H1 (cell line): ENCODE measurements around the gene DPP4. TPM values are rescaled to one million over a fixed set of nuclear protein-coding genes. Genes with fewer than 3 reads are reported as not detected.

Experiments
- CTCF ChIA-PET: fragments of 300-600 bp; sonication (Branson Sonifier 250); formaldehyde crosslinking; loops from one replicate; lab custom pipeline; 2021; ENCODE audit not compliant: partially characterized antibody; lab: Charles Lee
- POLR2A ChIA-PET: fragments of 300-600 bp; sonication (Branson Sonifier 250); formaldehyde crosslinking; loops from one replicate; lab custom pipeline; 2021; ENCODE audit warnings: inconsistent platforms; ENCODE audit not compliant: partially characterized antibody; lab: Charles Lee
- DNase-seq, 2 experiments: peaks; one replicate each; pipeline versions ENCODE4 v3.0.0 to v3.0.0-alpha.2; 2010 to 2022; ENCODE audit warnings: low spot score in 2 of 2, low read depth in 1 of 2, mixed read lengths in 1 of 2
- FAIRE-seq: peaks from 2 replicates; lab custom pipeline; 2011; peaks lifted over from hg19 to GRCh38; lab: Jason Lieb, UNC
- H2AFZ ChIP-seq: 2 replicates; pipeline ENCODE4 v1.8.1; 2012; ENCODE audit warnings: low read length, inconsistent platforms
- H2AK5ac ChIP-seq: 2 replicates; pipeline ENCODE4 v1.6.1; 2013; ENCODE audit warnings: low read depth, low read length
- H2BK120ac ChIP-seq: replicated peaks from 2 replicates; pipeline ENCODE3; 2013; ENCODE audit warnings: low read depth, low read length, inconsistent platforms
- H2BK12ac ChIP-seq: 2 replicates; pipeline ENCODE4 v1.6.1; 2013; ENCODE audit warnings: low read depth, low read length
- H2BK15ac ChIP-seq: 2 replicates; pipeline ENCODE4 v1.6.1; 2013; ENCODE audit warnings: low read length
- H2BK20ac ChIP-seq: 2 replicates; pipeline ENCODE4 v1.6.1; 2013; ENCODE audit warnings: low read length
- H2BK5ac ChIP-seq: 2 replicates; pipeline ENCODE4 v1.6.1; 2013; ENCODE audit warnings: low read depth, low read length
- H3K14ac ChIP-seq: 2 replicates; pipeline ENCODE4 v1.6.1; 2013; ENCODE audit warnings: inconsistent platforms; ENCODE audit not compliant: insufficient read length
- H3K18ac ChIP-seq: 2 replicates; pipeline ENCODE4 v1.6.1; 2013; ENCODE audit warnings: low read length; ENCODE audit errors: extremely low read depth
- H3K23ac ChIP-seq: 2 replicates; pipeline ENCODE4 v1.6.1; 2013; ENCODE audit warnings: inconsistent platforms; ENCODE audit not compliant: insufficient read length
- H3K23me2 ChIP-seq: 2 replicates; pipeline ENCODE4 v1.6.1; 2013; ENCODE audit warnings: low read depth, low read length
- H3K27ac ChIP-seq: 2 replicates; pipeline ENCODE4 v1.6.1; 2011; ENCODE audit warnings: low read depth, low read length, inconsistent platforms
- H3K27me3 ChIP-seq, 4 experiments: replicated peaks in 1 of 4; 1 replicate in 1 of 4; 2 replicates in 3 of 4; pipeline versions ENCODE4 v1.6.1 to v1.8.1; 2011 to 2013; ENCODE audit warnings: low read length in 3 of 4, mild to moderate bottlenecking in 3 of 4, inconsistent platforms in 2 of 4, mixed read lengths in 2 of 4, moderate library complexity in 1 of 4; ENCODE audit not compliant: control insufficient read depth in 3 of 4, insufficient read depth in 3 of 4; ENCODE audit errors: extremely low read depth in 1 of 4
- H3K36me3 ChIP-seq, 4 experiments: 2 replicates each; pipeline versions ENCODE4 v1.6.1 to v1.8.1; 2011 to 2013; ENCODE audit warnings: mild to moderate bottlenecking in 4 of 4, low read length in 3 of 4, moderate library complexity in 2 of 4, control low read depth in 1 of 4, inconsistent platforms in 1 of 4; ENCODE audit not compliant: insufficient read depth in 4 of 4, control insufficient read depth in 2 of 4
- H3K4ac ChIP-seq: replicated peaks from 2 replicates; pipeline ENCODE3; 2013; ENCODE audit warnings: low read length, low read depth, mixed read lengths, inconsistent platforms; ENCODE audit not compliant: insufficient read length
- H3K4me1 ChIP-seq, 4 experiments: replicated peaks in 1 of 4; 1 replicate in 1 of 4; 2 replicates in 3 of 4; pipeline versions ENCODE4 v1.6.1 to v1.8.1; 2011 to 2013; ENCODE audit warnings: low read length in 3 of 4, inconsistent platforms in 2 of 4, mixed read lengths in 1 of 4; ENCODE audit not compliant: insufficient read depth in 4 of 4, control insufficient read depth in 3 of 4
- H3K4me2 ChIP-seq, 2 experiments: 2 replicates each; pipeline versions ENCODE4 v1.6.1 to v1.8.1; 2011 to 2013; ENCODE audit warnings: low read depth in 2 of 2, low read length in 2 of 2, control low read depth in 1 of 2, inconsistent platforms in 1 of 2, mild to moderate bottlenecking in 1 of 2; ENCODE audit not compliant: insufficient read depth in 1 of 2
- H3K4me3 ChIP-seq, 4 experiments: fragments of 200-600, 300-600 bp in 1 of 4; sonication (generic), shearing (Covaris generic), sonication (Bioruptor Twin) in 1 of 4; 2 replicates each; pipeline versions ENCODE4 v1.5.1 to v1.8.1; 2011 to 2016; ENCODE audit warnings: low read length in 4 of 4, low read depth in 3 of 4, control low read depth in 2 of 4, inconsistent platforms in 2 of 4, mild to moderate bottlenecking in 2 of 4, mixed read lengths in 1 of 4, moderate library complexity in 1 of 4; ENCODE audit not compliant: insufficient read depth in 2 of 4; ENCODE audit errors: extremely low read depth in 1 of 4
- H3K56ac ChIP-seq: replicated peaks from 2 replicates; pipeline ENCODE3; 2013; ENCODE audit warnings: low read depth, mild to moderate bottlenecking, mixed read lengths, low read length, inconsistent platforms; ENCODE audit not compliant: insufficient read length
- H3K79me1 ChIP-seq: 2 replicates; pipeline ENCODE4 v1.6.1; 2013; ENCODE audit warnings: low read depth, low read length, control low read depth
- H3K79me2 ChIP-seq, 2 experiments: 2 replicates each; pipeline versions ENCODE4 v1.6.1 to v1.8.1; 2012 to 2013; ENCODE audit warnings: low read length in 2 of 2, mild to moderate bottlenecking in 2 of 2, inconsistent platforms in 1 of 2; ENCODE audit not compliant: insufficient read depth in 2 of 2, control insufficient read depth in 1 of 2
- H3K9ac ChIP-seq, 4 experiments: replicated peaks in 1 of 4; 1 replicate in 1 of 4; 2 replicates in 3 of 4; pipeline versions ENCODE4 v1.6.1 to v1.8.1; 2011 to 2013; ENCODE audit warnings: low read depth in 3 of 4, low read length in 3 of 4, control low read depth in 2 of 4, mild to moderate bottlenecking in 2 of 4, moderate library complexity in 2 of 4, inconsistent platforms in 1 of 4; ENCODE audit errors: extremely low read depth in 1 of 4
- H3K9me3 ChIP-seq, 2 experiments: 2 replicates each; pipeline versions ENCODE4 v1.6.1 to v1.8.1; 2012 to 2013; ENCODE audit warnings: mild to moderate bottlenecking in 2 of 2, moderate library complexity in 2 of 2, control low read depth in 1 of 2, inconsistent platforms in 1 of 2, low read depth in 1 of 2, low read length in 1 of 2, mixed read lengths in 1 of 2; ENCODE audit not compliant: insufficient read depth in 2 of 2
- H4K20me1 ChIP-seq, 2 experiments: replicated peaks in 1 of 2; 2 replicates each; pipeline versions ENCODE3 to v1.8.1; 2011 to 2013; ENCODE audit warnings: inconsistent platforms in 2 of 2, low read length in 2 of 2, mild to moderate bottlenecking in 1 of 2; ENCODE audit not compliant: insufficient read depth in 2 of 2, control insufficient read depth in 1 of 2
- H4K5ac ChIP-seq: 2 replicates; pipeline ENCODE4 v1.6.1; 2013; ENCODE audit warnings: low read length, low read depth, mixed read lengths, inconsistent platforms; ENCODE audit not compliant: insufficient read length
- H4K8ac ChIP-seq: 2 replicates; pipeline ENCODE4 v1.8.0; 2013; ENCODE audit warnings: mild to moderate bottlenecking, moderate library complexity, low read length, inconsistent platforms; ENCODE audit not compliant: insufficient read depth; ENCODE audit errors: extremely low read depth
- H4K91ac ChIP-seq: replicated peaks from 2 replicates; pipeline ENCODE3; 2013; ENCODE audit warnings: low read length, mixed read lengths, inconsistent platforms; ENCODE audit not compliant: insufficient read length
- CEBPB ChIP-seq: IDR thresholded peaks from 2 replicates; pipeline ENCODE4 v1.6.1; 2012; ENCODE audit warnings: low read depth, low read length
- JUN ChIP-seq: IDR thresholded peaks from 2 replicates; pipeline ENCODE4 v1.6.1; 2011; ENCODE audit warnings: low read depth, mild to moderate bottlenecking, improper control_type of control experiment, low read length
- WGBS, 2 experiments: shearing (Covaris generic) in 1 of 2; methylation state at CpG; one replicate each; pipeline versions ENCODE4 v1.1.6 to v1.1.7; 2013 to 2015; ENCODE audit warnings: low lambda C conversion rate in 2 of 2, mixed read lengths in 2 of 2, inconsistent platforms in 1 of 2, low coverage in 1 of 2, missing lambda C conversion rate in 1 of 2; ENCODE audit not compliant: insufficient replicate concordance in 2 of 2, insufficient coverage in 1 of 2, insufficient read length in 1 of 2; ENCODE audit errors: extremely low coverage in 1 of 2, missing lambda C conversion rate in 1 of 2; 5-methylcytosine and 5-hydroxymethylcytosine counted together
- polyA plus RNA-seq, 7 experiments: library from polyadenylated mRNA; depleted of rRNA in 3 of 7; stranded (reverse) in 5 of 7; unstranded in 2 of 7; fragments of >200 nt in 5 of 7; fragments of 200-250 nt in 2 of 7; gene quantifications; 1 replicate in 5 of 7; 2 replicates in 1 of 7; 4 replicates in 1 of 7; pipeline versions ENCODE4 v1.2.1 to v1.2.3, GENCODE V29; 2011 to 2013; ENCODE audit warnings: missing spikeins in 2 of 7, mixed read lengths in 2 of 7
- total RNA-seq: library from RNA; stranded (reverse); fragmentation: NEBNext Ultra II Directional; extraction: Animal tissue kit (Norgen Biotek cat#: 25700); gene quantifications from 2 replicates; pipeline ENCODE4 v1.2.1, GENCODE V29; 2021

The DPP4 gene
- total and polyA plus RNA-seq, 2 of the 8 experiments (the other 6 are each of a cell fraction or from before 2014, with no cell fraction given): 1.3 to 3.1 TPM

DNA sequence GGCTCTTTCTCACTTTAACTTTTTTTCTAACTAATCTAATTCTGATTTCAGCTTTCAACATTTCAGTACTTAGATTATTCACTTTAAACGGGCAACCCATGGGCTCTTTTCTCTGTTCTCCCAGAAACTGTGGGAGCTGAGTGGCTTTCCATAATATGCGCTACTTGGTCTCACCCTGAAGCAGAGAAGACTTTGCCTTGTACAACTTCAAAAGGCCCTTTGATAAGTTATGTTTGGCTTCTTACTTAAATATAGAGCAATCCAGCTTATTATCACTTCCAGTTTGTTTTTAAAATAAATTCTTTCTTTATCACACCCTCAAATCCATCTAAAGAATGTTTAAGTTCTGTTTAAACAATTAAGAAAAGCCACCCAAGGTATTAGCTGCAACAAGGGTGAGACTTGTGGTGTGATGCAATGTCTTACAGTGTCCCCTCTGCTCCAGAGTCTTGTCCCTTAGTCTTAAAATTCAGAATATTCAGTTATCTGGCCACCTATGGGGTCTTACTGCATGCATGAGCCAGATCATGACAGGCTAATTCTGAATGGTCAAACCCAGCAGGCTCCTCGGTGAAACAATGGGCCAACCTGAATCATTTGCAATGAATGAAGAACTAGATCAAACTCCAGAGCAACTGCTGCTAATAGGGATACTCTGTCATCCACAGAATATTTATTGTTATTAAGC lies 39.2 kb upstream of the DPP4 start:
- H4K8ac ChIP-seq: no peak overlapping the region
- no peak overlapping the region for H2AFZ ChIP-seq
- no peaks in the 10 kb centered on the region for H3K79me1 ChIP-seq
- H4K20me1 ChIP-seq: no peaks in the 10 kb centered on the region
- H3K23ac ChIP-seq: no peak overlapping the region
- no peak overlapping the region for H3K9ac ChIP-seq
- no peak overlapping the region for H2AK5ac ChIP-seq
- no peak overlapping the region for H3K27ac ChIP-seq
- TF ChIP-seq JUN (no peak), CEBPB (peak; percentile 64)
- H4K5ac ChIP-seq: no peak overlapping the region
- POLR2A ChIA-PET: no interaction called here
- H2BK20ac ChIP-seq: no peak overlapping the region
- 0 out of 4 replicates have a peak, but pooled peaks cover 0 to 6% of the 10 kb centered on the region in 2 experiments for H3K9me3 ChIP-seq
- no peak for FAIRE-seq
- no peak overlapping the region for H4K91ac ChIP-seq
- no peak overlapping the region for H2BK12ac ChIP-seq
- H2BK15ac ChIP-seq: no peak overlapping the region
- no peaks in the 10 kb centered on the region for H3K23me2 ChIP-seq
- DNase-seq: no peak
- no peaks in the 10 kb centered on the region; a peak in 1 of 8 replicates for H3K36me3 ChIP-seq
- no peak overlapping the region for H3K56ac ChIP-seq
- no peak overlapping the region for H3K4ac ChIP-seq
- WGBS, 2 experiments: 82% methylated on average over 3 of the region's 3 CpGs; no CpG with 5 or more reads in 1 of the 2 experiments
- no peaks in the 10 kb centered on the region for H3K27me3 ChIP-seq
- no peak overlapping the region for H3K4me3 ChIP-seq
- no peaks in the 10 kb centered on the region for H3K79me2 ChIP-seq
- H3K14ac ChIP-seq: no peak overlapping the region
- no peak overlapping the region for H2BK5ac ChIP-seq
- CTCF ChIA-PET: interaction anchor here (1.0 to 1.1 kb wide), 2 partner anchors 12 to 76 kb away, joined by 3 to 5 read pairs; no protein-coding TSS in a partner anchor
- no peak overlapping the region for H3K18ac ChIP-seq
- H2BK120ac ChIP-seq: no peak overlapping the region
- 0 out of 4 replicates have a peak overlapping the region, but pooled peaks of 1 of the 2 experiments have one; percentile 26 for H3K4me2 ChIP-seq
- H3K4me1 ChIP-seq: peaks cover 0 to 6% (median 3%) of the 10 kb centered on the region in 4 experiments; a peak in 3 of 7 replicates
